ENCODE data around the gene APOO. TPM values are rescaled to one million over a fixed set of nuclear protein-coding genes. Genes with fewer than 3 reads are reported as not detected.

APOO gene
- polyA plus RNA-seq, 1 donor (not counting 4 experiments of a cell fraction or from before 2014, with no cell fraction given), result 22.7 TPM

GRCh38 chrX:23904096-23904495, 3.6 kb downstream of the APOO start:
- Histone ChIP-seq H2AFZ (ENCODE audit: control insufficient read depth, low read length) (no peak overlapping the region), H3K9ac (ENCODE audit: control insufficient read depth, extremely low read depth, insufficient read depth, low read length) (no peak overlapping the region), H3K9me1 (ENCODE audit: control insufficient read depth, extremely low read depth, insufficient read depth, low read length) (no peaks in the 10 kb centered on the region), H3K4me1 (ENCODE audit: control insufficient read depth, extremely low read depth, insufficient read depth, low read length) (peaks cover 31% of the 10 kb centered on the region), H3K27me3 (ENCODE audit: control insufficient read depth, extremely low read depth, insufficient read depth, low read length) (no peaks in the 10 kb centered on the region), H3K4me2 (ENCODE audit: control insufficient read depth, extremely low read depth, insufficient read depth, low read depth, low read length) (no peak overlapping the region), H3K4me3 (ENCODE audit: control insufficient read depth in 2 of 3, extremely low read depth in 1 of 3, insufficient read depth in 2 of 3, low read depth in 1 of 3, low read length in 3 of 3) (no peak overlapping the region), H3K79me2 (ENCODE audit: control insufficient read depth, insufficient read depth, low read length) (peaks cover 6% of the 10 kb centered on the region), H3K27ac (ENCODE audit: control insufficient read depth, insufficient read depth, low read length) (no peak overlapping the region), H3K9me3 (ENCODE audit: control insufficient read depth, low read depth, low read length) (no peaks in the 10 kb centered on the region), H4K20me1 (ENCODE audit: control insufficient read depth, extremely low read depth, insufficient read depth, low read length) (no peaks in the 10 kb centered on the region), H3K36me3 (ENCODE audit: control insufficient read depth in 2 of 2, extremely low read depth in 1 of 2, insufficient read depth in 2 of 2, low read length in 2 of 2) (no peaks in the 10 kb centered on the region)
- DNase-seq (ENCODE audit: low read depth, low spot score), result no peak
- no peak for FAIRE-seq
- TF ChIP-seq CTCF (optimal IDR thresholded peaks at IDR 0.05 in 1 of 3, IDR thresholded peaks at IDR 0.05 in 1 of 3, conservative IDR thresholded peaks at IDR 0.05 in 1 of 3; ENCODE audit: extremely low read depth in 1 of 3, insufficient read depth in 2 of 3, low read length in 3 of 3), result no peak
- TF ChIP-seq EZH2 (IDR thresholded peaks at IDR 0.05; ENCODE audit: low read length), result no peak
- dilution Hi-C loops (cut with MboI; ENCODE audit: extremely low pct_ligation_motif_present, low sequenced_read_pairs), result no loop called here

- Histone ChIP-seq H3K9me1 (ENCODE audit: control insufficient read depth, extremely low read depth, insufficient read depth, low read length) (no peaks in the 10 kb centered on the region), H3K36me3 (ENCODE audit: control insufficient read depth in 2 of 2, extremely low read depth in 1 of 2, insufficient read depth in 2 of 2, low read length in 2 of 2) (no peaks in the 10 kb centered on the region), H3K79me2 (ENCODE audit: control insufficient read depth, insufficient read depth, low read length) (peaks cover 6% of the 10 kb centered on the region), H2AFZ (ENCODE audit: control insufficient read depth, low read length) (no peak overlapping the region), H3K9ac (ENCODE audit: control insufficient read depth, extremely low read depth, insufficient read depth, low read length) (no peak overlapping the region), H3K4me3 (ENCODE audit: control insufficient read depth in 2 of 3, extremely low read depth in 1 of 3, insufficient read depth in 2 of 3, low read depth in 1 of 3, low read length in 3 of 3) (no peak overlapping the region), H3K9me3 (ENCODE audit: control insufficient read depth, low read depth, low read length) (no peaks in the 10 kb centered on the region), H3K4me1 (ENCODE audit: control insufficient read depth, extremely low read depth, insufficient read depth, low read length) (peaks cover 46% of the 10 kb centered on the region), H3K27ac (ENCODE audit: control insufficient read depth, insufficient read depth, low read length) (peak overlapping the region; percentile 97), H3K27me3 (ENCODE audit: control insufficient read depth, extremely low read depth, insufficient read depth, low read length) (no peaks in the 10 kb centered on the region), H4K20me1 (ENCODE audit: control insufficient read depth, extremely low read depth, insufficient read depth, low read length) (no peaks in the 10 kb centered on the region), H3K4me2 (ENCODE audit: control insufficient read depth, extremely low read depth, insufficient read depth, low read depth, low read length) (peak overlapping the region; percentile 41)
- FAIRE-seq, result peak; percentile 89
- DNase-seq (ENCODE audit: low read depth, low spot score), result peak; percentile 40
- peak in 2 of 3 experiments; percentile 27 to 51 for TF ChIP-seq CTCF (optimal IDR thresholded peaks at IDR 0.05 in 1 of 3, IDR thresholded peaks at IDR 0.05 in 1 of 3, conservative IDR thresholded peaks at IDR 0.05 in 1 of 3; ENCODE audit: extremely low read depth in 1 of 3, insufficient read depth in 2 of 3, low read length in 3 of 3)
- TF ChIP-seq EZH2 (IDR thresholded peaks at IDR 0.05; ENCODE audit: low read length), result no peak
- dilution Hi-C loops (cut with MboI; ENCODE audit: extremely low pct_ligation_motif_present, low sequenced_read_pairs), result no loop called here
Measured at GRCh38 chrX:23902419-23902818, 5.3 kb downstream of the APOO start.
